Spleen (tissue), 11 donors: ENCODE measurements around the gene MEF2C. TPM values are rescaled to one million over a fixed set of nuclear protein-coding genes. Genes with fewer than 3 reads are reported as not detected.

Source experiments
- DNase-seq: peaks from one replicate; pipeline ENCODE4 v3.0.0-alpha.2; 2020
- H3K27ac ChIP-seq, 8 donors: fragments of 200-600 bp; sonication (generic) in 7 of 8; 1 replicate in 4 of 8; 2 replicates in 4 of 8; pipeline versions ENCODE4 v1.5.0 to v1.8.0; 2016 to 2021; ENCODE audit warnings: inconsistent platforms in 4 of 8, mild to moderate bottlenecking in 4 of 8, moderate library complexity in 1 of 8
- H3K27me3 ChIP-seq, 7 donors: fragments of 200-600 bp; sonication (generic) in 6 of 7; replicated peaks in 1 of 7; 1 replicate in 4 of 7; 2 replicates in 3 of 7; pipeline versions ENCODE4 v1.5.0 to v1.8.0; 2016 to 2021; ENCODE audit warnings: inconsistent platforms in 3 of 7, mild to moderate bottlenecking in 1 of 7
- H3K36me3 ChIP-seq, 6 donors: fragments of 200-600 bp; sonication (generic) in 5 of 6; 1 replicate in 4 of 6; 2 replicates in 2 of 6; pipeline versions ENCODE4 v1.5.0 to v1.8.0; 2016 to 2021; ENCODE audit warnings: inconsistent platforms in 2 of 6
- H3K4me1 ChIP-seq, 6 donors: fragments of 200-600 bp; sonication (generic) in 5 of 6; 1 replicate in 3 of 6; 2 replicates in 3 of 6; pipeline versions ENCODE4 v1.5.0 to v1.8.0; 2016 to 2021; ENCODE audit warnings: inconsistent platforms in 3 of 6
- H3K4me3 ChIP-seq, 8 donors: fragments of 200-600 bp; sonication (generic) in 7 of 8; 1 replicate in 4 of 8; 2 replicates in 4 of 8; pipeline versions ENCODE4 v1.5.0 to v1.8.0; 2016 to 2021; ENCODE audit warnings: inconsistent platforms in 4 of 8, mild to moderate bottlenecking in 4 of 8, moderate library complexity in 2 of 8
- H3K9me3 ChIP-seq, 8 donors: fragments of 200-600 bp; sonication (generic) in 7 of 8; 1 replicate in 4 of 8; 2 replicates in 4 of 8; pipeline versions ENCODE4 v1.5.0 to v1.8.0; 2016 to 2021; ENCODE audit warnings: inconsistent platforms in 4 of 8
- CTCF ChIP-seq, 11 experiments: fragments of 200-600 bp in 7 of 11; fragments of 450-650 bp in 4 of 11; sonication (generic) in 4 of 11; IDR thresholded peaks in 8 of 11; conservative IDR thresholded peaks in 3 of 11; 1 replicate in 7 of 11; 2 replicates in 4 of 11; pipeline versions ENCODE4 v1.4.0 to v1.8.0; 2016 to 2021; ENCODE audit warnings: antibody characterized with exemption in 11 of 11, inconsistent platforms in 4 of 11, mild to moderate bottlenecking in 1 of 11
- POLR2A ChIP-seq, 3 donors: fragments of 450-650 bp; IDR thresholded peaks; one replicate each; pipeline ENCODE4 v1.5.1; 2017; ENCODE audit warnings: antibody characterized with exemption in 3 of 3, mild to moderate bottlenecking in 1 of 3
- POLR2AphosphoS5 ChIP-seq, 3 donors: sonication (generic); formaldehyde crosslinking; IDR thresholded peaks; one replicate each; pipeline ENCODE4 v1.5.1; 2017; ENCODE audit warnings: antibody characterized with exemption in 3 of 3
- WGBS, 5 donors: extraction: QIAGEN DNeasy Blood & Tissue Kit in 3 of 5; methylation state at CpG; one replicate each; pipeline versions ENCODE4 v1.1.5 to v1.1.7; 2013 to 2018; 5-methylcytosine and 5-hydroxymethylcytosine counted together
- intact Hi-C: fragments of 100-400 bp; cut with DNase I; formaldehyde crosslinking; loops from one replicate; pipeline ENCODE4 v1.15.0; 2023; ENCODE audit warnings: low total_unique reads
- polyA plus RNA-seq, 3 donors: library from polyadenylated mRNA; stranded (reverse); fragments of 200-250 nt; gene quantifications; one replicate each; pipeline ENCODE4 v1.2.1, GENCODE V29; 2013
- total RNA-seq, 7 donors: library from RNA; depleted of rRNA in 3 of 7; stranded (reverse); fragments of >200 nt in 3 of 7; fragmentation: NEBNext Ultra II Directional in 4 of 7; extraction: Animal tissue kit (Norgen Biotek cat#: 25700) in 4 of 7; gene quantifications; one replicate each; pipeline versions ENCODE4 v1.1.0 to v1.2.1, GENCODE V29; 2016 to 2021
- donor health status: healthy with polysubstance abuse.
- donor health status: DM: no; HTN: no; CAD: no; lungs with moderate emphysema.
- donor health status: DM: no; HTN: no; CAD: no.
- donor health status: Bipolar disorder and iron deficiency.
- donor health status: healthy.
- donor health status: DM: no; HTN: no; CAD: no.
- donor health status: DM: yes; HTN: yes; CAD: no.

The MEF2C gene
- total and polyA plus RNA-seq, 10 donors, result 19.3 to 153 (median 120) TPM

GRCh38 chr5:88876714-88877113 lies 6.3 kb downstream of the MEF2C start:
- TF ChIP-seq POLR2A (IDR thresholded peaks at IDR 0.05), result no peak
- no peak for TF ChIP-seq POLR2AphosphoS5 (IDR thresholded peaks at IDR 0.05)
- TF ChIP-seq CTCF (IDR thresholded peaks at IDR 0.05 in 8 of 11, conservative IDR thresholded peaks at IDR 0.05 in 3 of 11), result no peak
- Histone ChIP-seq H3K27me3 (no peaks in the 10 kb centered on the region), H3K36me3 (no peaks in the 10 kb centered on the region), H3K9me3 (no peaks in the 10 kb centered on the region), H3K4me1 (peaks cover 33 to 98% (median 65%) of the 10 kb centered on the region in 6 donors), H3K4me3 (peak overlapping the region in 1 of 8 donors; percentile 14), H3K27ac (peak overlapping the region in 4 of 8 donors; percentile 0 to 58 (median 18))
- intact Hi-C loops, result no loop called here
- WGBS, 5 donors, result 67 to 81% (median 80%) methylated on average over 2 of the region's 2 CpGs
- DNase-seq, result no peak

GRCh38 chr5:88875341-88876234 lies 7.4 kb downstream of the MEF2C start:
- 29 to 38% (median 35%) methylated on average over 5 of the region's 5 CpGs for WGBS, 5 donors
- intact Hi-C loops, result no loop called here
- no peak for DNase-seq
- Histone ChIP-seq H3K4me1 (peaks cover 33 to 98% (median 64%) of the 10 kb centered on the region in 6 donors), H3K27me3 (no peaks in the 10 kb centered on the region), H3K27ac (peak overlapping the region in 6 of 8 donors; percentile 2 to 58 (median 42)), H3K4me3 (peak overlapping the region in 3 of 8 donors; percentile 9 to 47 (median 22)), H3K36me3 (no peaks in the 10 kb centered on the region), H3K9me3 (no peaks in the 10 kb centered on the region)
- no peak for TF ChIP-seq POLR2AphosphoS5 (IDR thresholded peaks at IDR 0.05)

DNA sequence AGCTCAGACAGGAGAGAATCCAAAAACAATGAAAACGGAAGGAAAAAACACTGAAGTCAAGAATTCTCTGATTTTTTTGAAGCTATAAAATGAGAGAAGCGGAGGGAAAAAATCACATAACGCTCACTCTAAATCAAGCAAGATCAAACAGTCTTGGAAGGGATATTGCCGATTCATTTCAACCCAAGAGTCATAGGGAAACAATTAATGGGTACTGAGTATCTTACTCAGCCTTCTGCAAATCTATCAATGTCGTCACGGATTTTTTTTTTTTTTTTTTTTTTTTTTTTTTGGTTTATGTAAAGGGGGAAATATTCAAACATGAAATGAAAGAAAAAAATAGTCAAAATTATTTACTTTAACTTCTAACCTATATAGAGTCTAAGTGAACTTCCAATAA lies 9.5 kb downstream of the MEF2C start:
- no peaks in the 10 kb centered on the region for H3K27me3 ChIP-seq
- peak overlapping the region in 2 of 8 donors; percentile 12 to 44 for H3K4me3 ChIP-seq
- peak overlapping the region in 5 of 8 donors; percentile 29 to 63 (median 54) for H3K27ac ChIP-seq
- H3K9me3 ChIP-seq, result no peaks in the 10 kb centered on the region
- intact Hi-C loops, result no loop called here
- no peak for DNase-seq
- 65 to 84% (median 75%) methylated on average over 6 of the region's 6 CpGs for WGBS, 5 donors
- peaks cover 25 to 89% (median 54%) of the 10 kb centered on the region in 6 donors for H3K4me1 ChIP-seq
- H3K36me3 ChIP-seq, result no peaks in the 10 kb centered on the region
- TF ChIP-seq POLR2A (IDR thresholded peaks at IDR 0.05) (no peak), CTCF (IDR thresholded peaks at IDR 0.05 in 8 of 11, conservative IDR thresholded peaks at IDR 0.05 in 3 of 11) (no peak), POLR2AphosphoS5 (IDR thresholded peaks at IDR 0.05) (no peak)

DNA sequence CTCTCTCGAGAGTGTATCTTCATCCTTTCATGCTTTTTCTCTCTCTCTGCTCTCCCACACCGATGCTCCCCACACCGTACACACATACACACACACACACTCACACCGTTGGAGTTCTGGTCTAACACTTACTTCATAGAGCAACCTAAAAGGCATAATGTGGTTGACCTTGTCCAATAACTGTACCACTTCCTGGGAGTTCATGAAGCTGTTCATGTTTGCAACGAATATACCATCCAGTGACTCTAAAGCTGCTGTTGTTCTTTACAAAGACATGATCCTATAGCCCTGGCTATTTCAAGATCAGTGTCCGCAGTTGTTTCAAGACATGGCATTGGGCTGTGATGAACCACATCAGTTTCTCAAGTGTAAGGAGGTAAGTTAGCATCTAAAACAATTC lies 10.0 kb downstream of the MEF2C start:
- Histone ChIP-seq H3K4me3 (peak overlapping the region in 2 of 8 donors; percentile 12 to 44), H3K9me3 (no peaks in the 10 kb centered on the region), H3K4me1 (peaks cover 23 to 84% (median 49%) of the 10 kb centered on the region in 6 donors), H3K27me3 (no peaks in the 10 kb centered on the region), H3K36me3 (no peaks in the 10 kb centered on the region), H3K27ac (peak overlapping the region in 5 of 8 donors; percentile 29 to 63 (median 54))
- WGBS, 5 donors, result 67 to 83% (median 69%) methylated on average over 6 of the region's 6 CpGs
- DNase-seq, result no peak
- intact Hi-C loops, result no loop called here
- peak in 1 of 3 donors; percentile 30 for TF ChIP-seq POLR2AphosphoS5 (IDR thresholded peaks at IDR 0.05)
- TF ChIP-seq POLR2A (IDR thresholded peaks at IDR 0.05), result no peak

GRCh38 chr5:88870285-88870684 lies 12.7 kb downstream of the MEF2C start:
- no peak for DNase-seq
- H3K36me3 ChIP-seq, result no peaks in the 10 kb centered on the region
- WGBS, 5 donors, result 74 to 90% (median 82%) methylated on average over 2 of the region's 2 CpGs
- TF ChIP-seq CTCF (IDR thresholded peaks at IDR 0.05 in 8 of 11, conservative IDR thresholded peaks at IDR 0.05 in 3 of 11), result no peak
- no peak for TF ChIP-seq POLR2A (IDR thresholded peaks at IDR 0.05)
- TF ChIP-seq POLR2AphosphoS5 (IDR thresholded peaks at IDR 0.05), result no peak
- H3K4me3 ChIP-seq, result no peak overlapping the region
- no peaks in the 10 kb centered on the region for H3K27me3 ChIP-seq
- H3K27ac ChIP-seq, result no peak overlapping the region
- intact Hi-C loops, result no loop called here
- H3K9me3 ChIP-seq, result no peaks in the 10 kb centered on the region
- H3K4me1 ChIP-seq, result peaks cover 4 to 71% (median 26%) of the 10 kb centered on the region in 6 donors
